LHCN-M2 (cell line): Measurements from ENCODE around the gene SELENOO. TPM values are rescaled to one million over a fixed set of nuclear protein-coding genes. Genes with fewer than 3 reads are reported as not detected.
"Not testable (repeated sequence)": the region's sequence is repeated elsewhere in the genome, so short reads cannot be mapped to it uniquely, and the experiment has no call there.

Experiments used
- DNase-seq: peaks from one replicate; pipeline ENCODE4 v3.0.0-alpha.2; 2012; ENCODE audit warnings: low read depth
- total RNA-seq: library from RNA; depleted of rRNA; stranded (reverse); fragments of >200 nt; gene quantifications from 2 replicates; pipeline ENCODE4 v1.2.3, GENCODE V29; 2014

Gene SELENOO
- total RNA-seq, 1 experiment from 2014 or later, result 27.2 TPM

DNA sequence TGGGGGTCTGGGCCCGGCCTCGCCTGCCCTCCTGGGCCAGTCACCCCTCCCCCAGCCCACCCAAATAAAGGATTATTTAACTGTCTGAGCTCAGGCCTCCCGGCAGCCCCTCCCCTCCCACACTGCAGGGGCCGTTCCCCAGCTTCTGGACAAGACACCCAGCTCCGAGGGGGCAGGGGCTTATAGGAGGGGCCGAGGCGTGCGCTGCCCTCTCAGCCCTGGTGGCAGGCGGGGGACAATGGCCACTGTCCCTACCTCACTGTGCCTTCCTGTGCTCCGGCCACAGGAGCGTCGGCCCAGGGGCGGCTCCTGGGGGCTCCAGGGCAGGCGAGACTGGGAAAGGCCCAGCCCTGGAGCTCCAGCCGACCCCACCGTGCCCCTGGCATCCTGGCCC is 2.2 kb upstream of the SELENOO start:
- no peak for DNase-seq

DNA sequence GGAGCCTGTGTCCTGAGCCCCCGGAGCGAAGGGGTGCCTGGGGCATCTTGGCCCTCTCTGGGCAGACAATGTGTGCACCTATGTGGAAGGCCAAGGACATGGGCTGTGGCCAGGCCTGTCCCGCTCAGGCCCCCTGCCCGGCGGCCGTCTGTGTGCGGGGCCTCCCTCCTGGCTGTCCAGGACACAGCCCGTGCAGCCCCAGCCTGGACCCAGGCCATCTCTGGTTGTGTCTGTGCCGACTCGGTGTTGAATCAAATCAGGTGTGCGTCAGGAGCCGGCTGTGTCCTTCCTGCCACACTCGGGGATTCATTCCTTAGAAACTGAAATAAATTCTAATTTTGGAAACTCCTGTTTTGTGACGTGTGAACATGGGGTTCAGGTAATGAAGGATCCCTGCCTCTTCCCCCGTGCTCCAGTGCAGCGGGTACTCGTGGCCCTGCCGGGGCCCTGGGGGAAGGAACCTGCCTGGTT is 1.5 kb upstream of the SELENOO start:
- no peak for DNase-seq

- no peak for DNase-seq
Measured at GRCh38 chr22:50199829-50200460, 866 bp upstream of the SELENOO start.

DNA sequence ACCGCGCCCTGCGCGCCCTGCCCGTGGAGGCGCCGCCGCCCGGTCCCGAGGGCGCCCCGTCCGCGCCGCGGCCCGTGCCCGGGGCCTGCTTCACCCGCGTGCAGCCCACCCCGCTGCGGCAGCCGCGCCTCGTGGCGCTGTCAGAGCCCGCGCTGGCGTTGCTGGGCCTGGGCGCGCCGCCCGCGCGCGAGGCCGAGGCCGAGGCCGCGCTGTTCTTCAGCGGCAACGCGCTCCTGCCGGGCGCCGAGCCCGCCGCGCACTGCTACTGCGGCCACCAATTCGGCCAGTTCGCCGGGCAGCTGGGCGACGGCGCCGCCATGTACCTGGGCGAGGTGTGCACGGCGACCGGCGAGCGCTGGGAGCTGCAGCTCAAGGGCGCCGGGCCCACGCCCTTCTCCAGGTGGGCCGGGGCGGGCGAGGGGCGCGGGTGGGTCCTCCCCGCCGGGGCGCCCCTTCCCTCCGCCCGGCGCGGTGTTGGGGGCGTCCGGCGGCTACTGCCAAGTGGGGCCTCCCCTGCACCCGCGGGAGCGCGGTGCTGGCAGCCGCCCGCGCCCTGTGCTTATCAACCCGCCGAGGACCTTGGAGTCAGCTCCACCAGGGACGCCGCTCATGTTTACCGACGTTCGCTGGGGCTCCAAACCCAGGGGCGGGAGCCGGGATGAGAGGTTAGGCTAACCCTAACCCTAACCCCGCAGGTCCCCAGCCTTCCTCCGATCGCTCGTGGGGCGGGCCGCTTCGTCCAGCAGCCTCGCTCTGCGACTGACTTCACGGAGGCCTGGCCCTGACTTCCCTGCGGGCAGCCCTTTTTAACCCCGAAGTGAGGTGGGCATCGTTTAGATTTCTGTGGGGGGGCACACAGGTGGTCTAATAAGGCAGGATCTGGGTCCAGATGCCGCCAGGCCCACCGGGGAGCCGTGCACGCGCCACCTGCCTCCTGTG is 649 bp downstream of the SELENOO start:
- no peak for DNase-seq

GRCh38 chr22:50202130-50202666 is 1.4 kb downstream of the SELENOO start:
- no peak for DNase-seq

DNA sequence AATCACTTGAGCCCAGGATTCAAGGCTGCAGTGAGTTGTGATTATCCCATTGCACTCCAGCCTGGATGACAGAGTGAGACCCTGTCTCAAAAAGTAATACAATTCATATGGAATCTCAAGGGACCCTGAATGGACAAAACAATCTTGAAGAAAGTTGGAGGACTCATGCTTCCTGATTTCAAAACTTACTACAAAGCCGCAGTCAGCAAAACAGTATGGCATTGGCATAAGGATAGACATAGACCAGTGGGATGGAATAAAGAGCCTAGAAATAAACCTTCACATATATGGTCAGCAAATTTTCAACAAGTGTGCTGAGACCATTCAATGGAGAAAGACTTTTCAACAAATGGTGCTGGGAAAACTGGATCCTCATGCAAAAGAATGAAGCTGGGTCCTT is 2.5 kb downstream of the SELENOO start:
- DNase-seq, result no peak

GRCh38 chr22:50204571-50204970 is 3.8 kb downstream of the SELENOO start:
- no peak for DNase-seq

- not testable (repeated sequence) for DNase-seq
Measured at GRCh38 chr22:50204998-50205397, 4.2 kb downstream of the SELENOO start.

GRCh38 chr22:50205781-50206569 is 5.2 kb downstream of the SELENOO start:
- no peak for DNase-seq

GRCh38 chr22:50206599-50206998 is 5.8 kb downstream of the SELENOO start:
- DNase-seq, result peak; percentile 40

- DNase-seq, result no peak
Measured at GRCh38 chr22:50207383-50208140, 6.8 kb downstream of the SELENOO start.

DNA sequence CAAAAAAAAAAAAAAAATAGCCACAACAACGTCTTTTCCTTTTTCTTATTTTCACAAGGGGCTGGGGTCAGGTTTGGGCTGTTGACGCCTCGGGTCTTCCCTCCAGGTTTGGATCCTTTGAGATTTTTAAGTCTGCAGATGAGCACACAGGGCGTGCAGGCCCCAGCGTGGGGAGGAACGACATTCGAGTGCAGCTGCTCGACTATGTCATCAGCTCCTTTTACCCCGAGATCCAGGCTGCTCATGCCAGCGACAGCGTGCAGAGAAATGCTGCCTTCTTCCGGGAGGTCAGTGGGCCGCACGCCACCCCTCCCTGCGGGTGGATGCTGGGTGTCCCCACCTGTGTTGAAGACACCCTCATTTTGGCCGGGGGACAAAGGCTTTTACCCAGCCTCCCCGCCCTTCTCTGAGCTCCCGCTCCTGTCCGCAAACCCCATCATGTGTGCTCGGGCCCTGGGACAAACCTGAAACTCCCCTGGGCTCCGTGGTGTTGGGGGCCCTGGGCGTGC is 7.7 kb downstream of the SELENOO start:
- DNase-seq, result no peak

DNA sequence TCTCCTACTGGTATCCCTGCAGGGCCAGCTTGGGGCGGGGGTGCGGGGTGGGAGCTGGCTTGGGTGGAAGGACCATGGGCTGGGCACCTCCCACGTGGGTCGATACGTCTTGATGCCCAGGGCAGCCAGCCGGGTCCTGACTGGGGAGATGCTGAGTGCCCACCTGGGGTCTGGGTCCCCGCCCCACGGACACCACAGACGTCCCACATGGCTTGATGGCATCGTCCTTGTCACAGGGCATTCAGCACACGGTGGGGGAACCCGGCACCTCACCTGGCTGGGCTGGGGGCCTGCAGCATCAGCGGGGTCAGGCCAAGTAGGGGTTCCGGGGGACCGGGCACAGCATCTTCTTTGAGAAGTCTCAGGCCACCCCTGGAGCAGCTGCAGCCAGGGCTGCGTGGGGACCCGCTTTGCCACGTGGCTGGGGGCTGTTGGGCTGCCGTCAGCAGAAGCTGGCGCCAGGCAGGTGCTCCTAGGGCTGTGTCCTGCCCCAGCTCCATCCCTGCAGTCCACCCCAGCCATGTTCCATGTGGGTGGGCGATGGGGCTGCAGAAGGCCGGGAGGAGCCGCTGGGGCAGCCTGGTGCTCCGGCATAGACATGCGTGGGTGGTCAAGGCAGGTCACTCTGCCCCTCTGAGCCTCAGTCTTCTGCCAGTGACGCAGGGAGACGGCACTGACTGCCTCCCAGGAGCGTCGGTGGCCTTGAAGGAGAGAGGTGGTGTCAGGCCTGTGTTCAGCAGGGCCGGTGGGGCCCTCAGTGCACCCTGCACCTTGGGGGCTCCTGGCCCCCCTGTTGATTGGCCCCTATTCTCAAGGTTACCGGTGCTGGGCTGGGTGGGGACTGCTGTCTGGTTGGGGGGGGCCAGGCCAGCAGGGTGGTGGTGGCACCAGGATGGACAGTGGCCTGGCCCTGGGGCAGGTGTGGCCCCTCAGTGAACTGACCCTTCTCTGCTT is 8.4 kb downstream of the SELENOO start:
- DNase-seq, result no peak

DNA sequence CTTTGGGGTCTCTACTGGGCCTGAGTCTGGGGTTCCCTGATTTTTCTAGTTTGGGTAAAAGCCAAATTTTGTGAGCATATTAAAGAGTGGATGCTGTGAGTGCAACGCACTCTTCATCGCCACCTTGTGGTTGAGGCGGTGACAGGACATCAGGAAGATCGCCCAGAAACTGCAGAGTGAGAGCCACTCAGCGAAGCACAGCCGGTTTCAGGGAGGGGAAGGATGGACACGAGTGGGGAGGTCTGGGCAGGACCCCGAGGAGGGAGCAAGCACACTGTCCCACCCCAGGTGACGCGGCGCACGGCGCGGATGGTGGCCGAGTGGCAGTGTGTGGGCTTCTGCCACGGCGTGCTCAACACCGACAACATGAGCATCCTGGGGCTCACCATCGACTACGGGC is 9.1 kb downstream of the SELENOO start:
- peak; percentile 53 for DNase-seq

DNA sequence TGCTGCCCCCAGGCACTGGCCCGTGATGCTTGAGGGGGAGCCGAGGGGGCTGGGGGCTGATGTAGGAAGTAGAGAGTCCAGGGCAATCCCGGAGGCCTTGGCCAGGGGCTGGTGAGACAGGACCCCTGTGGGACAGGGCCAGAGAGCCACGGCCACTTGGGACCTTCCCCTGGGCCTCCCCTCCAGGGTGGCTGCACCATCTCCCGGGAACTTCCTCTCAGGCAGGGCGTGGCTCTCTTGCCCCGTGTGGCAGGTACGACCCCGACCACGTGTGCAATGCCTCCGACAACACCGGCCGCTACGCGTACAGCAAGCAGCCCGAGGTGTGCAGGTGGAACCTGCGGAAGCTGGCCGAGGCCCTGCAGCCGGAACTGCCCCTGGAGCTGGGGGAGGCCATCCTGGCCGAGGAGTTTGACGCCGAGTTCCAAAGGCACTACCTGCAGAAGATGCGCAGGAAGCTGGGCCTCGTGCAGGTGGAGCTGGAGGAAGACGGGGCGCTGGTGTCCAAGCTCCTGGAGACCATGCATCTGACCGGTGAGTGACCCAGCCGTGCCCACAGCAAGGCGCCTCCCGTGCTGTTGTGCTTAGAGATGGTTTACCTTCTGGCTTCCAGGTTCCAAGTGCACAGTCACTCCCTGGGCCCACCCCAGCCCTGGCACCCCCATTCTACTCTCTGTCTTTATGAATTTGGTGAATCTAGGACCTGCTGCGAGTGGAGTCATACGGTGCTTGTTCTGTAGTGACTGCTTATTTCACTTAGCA is 9.7 kb downstream of the SELENOO start:
- DNase-seq, result no peak

DNA sequence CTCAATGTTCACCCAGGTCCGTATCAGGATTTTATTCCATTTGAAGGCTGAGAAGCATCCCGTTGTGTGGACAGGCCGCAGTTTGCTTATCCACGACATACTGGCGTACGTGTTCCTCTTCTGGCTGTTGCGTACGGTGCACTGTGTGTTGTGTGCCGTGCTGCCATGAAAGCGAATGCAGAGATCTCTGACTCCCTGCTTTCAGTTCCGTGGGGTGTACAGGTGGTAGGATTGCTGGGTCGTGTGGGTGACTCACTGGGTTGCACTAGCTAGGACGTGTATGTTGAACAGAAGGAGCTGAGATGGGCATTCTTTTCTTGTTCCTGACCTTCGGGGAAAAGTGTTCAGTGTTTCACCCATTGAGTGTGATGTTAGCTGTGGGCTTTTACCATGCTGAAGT is 10.3 kb downstream of the SELENOO start:
- no peak for DNase-seq

DNA sequence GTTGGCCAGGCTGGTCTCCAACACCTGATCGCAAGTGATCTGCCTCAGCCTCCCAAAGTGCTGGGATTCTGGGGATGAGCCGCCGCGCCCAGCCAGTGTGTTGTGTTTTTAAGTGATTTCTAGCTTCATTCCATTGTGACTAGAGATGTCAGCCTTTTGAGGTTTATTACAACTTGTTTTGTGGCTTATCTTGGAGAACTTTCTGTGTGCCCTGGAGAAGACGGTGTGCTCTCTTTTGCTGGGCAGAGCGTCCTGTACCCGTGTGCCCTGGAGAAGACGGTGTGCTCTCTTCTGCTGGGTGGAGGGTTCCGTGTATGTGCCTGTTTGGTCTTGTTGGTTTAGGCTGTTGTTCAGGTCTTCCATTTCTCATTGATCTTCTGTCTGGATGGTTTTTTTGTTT is 12.5 kb downstream of the SELENOO start:
- no peak for DNase-seq

GRCh38 chr22:50215297-50216054 is 14.7 kb downstream of the SELENOO start:
- DNase-seq, result no peak
